ENCODE data around the gene KCTD3.

DNA sequence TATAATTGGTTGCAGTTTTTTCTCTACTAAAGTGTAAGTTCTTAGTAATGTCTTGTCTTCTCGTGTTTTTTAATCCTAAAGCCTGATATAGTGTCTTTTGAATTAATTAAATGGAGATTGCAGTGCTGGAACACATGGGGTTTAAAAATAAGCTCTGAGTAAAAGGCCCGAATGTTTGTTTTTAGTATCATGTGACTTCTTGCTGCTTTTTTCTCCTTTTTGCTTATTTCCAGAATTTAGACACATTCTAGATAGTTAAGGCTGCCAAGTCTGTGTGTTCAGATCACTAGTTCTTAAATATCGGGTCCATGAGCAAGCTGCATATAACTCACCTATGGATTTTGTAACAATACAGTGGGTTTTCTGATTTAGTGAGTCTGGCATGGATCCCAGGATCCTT, 27.5 kb downstream of the KCTD3 start:
- no peak for TF ChIP-seq EP300 (IDR thresholded peaks at IDR 0.05)
- TF ChIP-seq, protein P1, sequence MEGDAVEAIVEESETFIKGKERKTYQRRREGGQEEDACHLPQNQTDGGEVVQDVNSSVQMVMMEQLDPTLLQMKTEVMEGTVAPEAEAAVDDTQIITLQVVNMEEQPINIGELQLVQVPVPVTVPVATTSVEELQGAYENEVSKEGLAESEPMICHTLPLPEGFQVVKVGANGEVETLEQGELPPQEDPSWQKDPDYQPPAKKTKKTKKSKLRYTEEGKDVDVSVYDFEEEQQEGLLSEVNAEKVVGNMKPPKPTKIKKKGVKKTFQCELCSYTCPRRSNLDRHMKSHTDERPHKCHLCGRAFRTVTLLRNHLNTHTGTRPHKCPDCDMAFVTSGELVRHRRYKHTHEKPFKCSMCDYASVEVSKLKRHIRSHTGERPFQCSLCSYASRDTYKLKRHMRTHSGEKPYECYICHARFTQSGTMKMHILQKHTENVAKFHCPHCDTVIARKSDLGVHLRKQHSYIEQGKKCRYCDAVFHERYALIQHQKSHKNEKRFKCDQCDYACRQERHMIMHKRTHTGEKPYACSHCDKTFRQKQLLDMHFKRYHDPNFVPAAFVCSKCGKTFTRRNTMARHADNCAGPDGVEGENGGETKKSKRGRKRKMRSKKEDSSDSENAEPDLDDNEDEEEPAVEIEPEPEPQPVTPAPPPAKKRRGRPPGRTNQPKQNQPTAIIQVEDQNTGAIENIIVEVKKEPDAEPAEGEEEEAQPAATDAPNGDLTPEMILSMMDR (IDR thresholded peaks at IDR 0.05) = no peak

Measured in esophagus muscularis mucosa (tissue), 3 donors.